Measurements from ENCODE around the gene FCER2.

DNA sequence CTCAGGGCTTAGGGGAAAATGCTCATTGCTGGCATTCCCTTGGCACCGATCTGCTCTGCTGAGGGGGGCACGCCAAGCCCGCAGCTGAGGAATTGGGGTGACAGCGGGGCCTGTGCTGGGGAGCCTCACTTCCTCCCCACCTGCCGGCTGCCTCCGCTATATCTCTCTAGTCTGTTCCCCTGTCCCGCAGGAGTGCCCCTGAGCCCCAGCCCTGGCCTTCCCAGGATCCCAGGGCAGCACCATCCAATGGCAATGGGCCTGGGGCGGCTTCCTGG lies 55.6 kb downstream of the FCER2 start:
- TF ChIP-seq TAF1 (IDR thresholded peaks at IDR 0.05; ENCODE audit: borderline replicate concordance, insufficient read depth, low read length) = no peak
- TF ChIP-seq, protein P1, sequence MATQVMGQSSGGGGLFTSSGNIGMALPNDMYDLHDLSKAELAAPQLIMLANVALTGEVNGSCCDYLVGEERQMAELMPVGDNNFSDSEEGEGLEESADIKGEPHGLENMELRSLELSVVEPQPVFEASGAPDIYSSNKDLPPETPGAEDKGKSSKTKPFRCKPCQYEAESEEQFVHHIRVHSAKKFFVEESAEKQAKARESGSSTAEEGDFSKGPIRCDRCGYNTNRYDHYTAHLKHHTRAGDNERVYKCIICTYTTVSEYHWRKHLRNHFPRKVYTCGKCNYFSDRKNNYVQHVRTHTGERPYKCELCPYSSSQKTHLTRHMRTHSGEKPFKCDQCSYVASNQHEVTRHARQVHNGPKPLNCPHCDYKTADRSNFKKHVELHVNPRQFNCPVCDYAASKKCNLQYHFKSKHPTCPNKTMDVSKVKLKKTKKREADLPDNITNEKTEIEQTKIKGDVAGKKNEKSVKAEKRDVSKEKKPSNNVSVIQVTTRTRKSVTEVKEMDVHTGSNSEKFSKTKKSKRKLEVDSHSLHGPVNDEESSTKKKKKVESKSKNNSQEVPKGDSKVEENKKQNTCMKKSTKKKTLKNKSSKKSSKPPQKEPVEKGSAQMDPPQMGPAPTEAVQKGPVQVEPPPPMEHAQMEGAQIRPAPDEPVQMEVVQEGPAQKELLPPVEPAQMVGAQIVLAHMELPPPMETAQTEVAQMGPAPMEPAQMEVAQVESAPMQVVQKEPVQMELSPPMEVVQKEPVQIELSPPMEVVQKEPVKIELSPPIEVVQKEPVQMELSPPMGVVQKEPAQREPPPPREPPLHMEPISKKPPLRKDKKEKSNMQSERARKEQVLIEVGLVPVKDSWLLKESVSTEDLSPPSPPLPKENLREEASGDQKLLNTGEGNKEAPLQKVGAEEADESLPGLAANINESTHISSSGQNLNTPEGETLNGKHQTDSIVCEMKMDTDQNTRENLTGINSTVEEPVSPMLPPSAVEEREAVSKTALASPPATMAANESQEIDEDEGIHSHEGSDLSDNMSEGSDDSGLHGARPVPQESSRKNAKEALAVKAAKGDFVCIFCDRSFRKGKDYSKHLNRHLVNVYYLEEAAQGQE (IDR thresholded peaks at IDR 0.05; ENCODE audit: insufficient read depth in 1 of 2, low read depth in 2 of 2, low read length in 2 of 2) = no peak
- no peak for TF ChIP-seq POLR2AphosphoS5 (IDR thresholded peaks at IDR 0.05; ENCODE audit: low read depth, low read length)
- no peak for TF ChIP-seq SIN3A (IDR thresholded peaks at IDR 0.05; ENCODE audit: borderline replicate concordance, insufficient read depth, low read length)
- TF ChIP-seq FOXP2 (optimal IDR thresholded peaks at IDR 0.05; ENCODE audit: borderline replicate concordance, extremely low read depth, extremely low read length, insufficient read depth) = no peak

All from PFSK-1 (cell line).